ENCODE measurements around the gene ZSCAN26. TPM values are rescaled to one million over a fixed set of nuclear protein-coding genes. Genes with fewer than 3 reads are reported as not detected.

Gene ZSCAN26
- total and polyA plus RNA-seq, 2 of the 8 experiments (the other 6 are each of a cell fraction or from before 2014, with no cell fraction given): 7.0 to 8.5 TPM

DNA sequence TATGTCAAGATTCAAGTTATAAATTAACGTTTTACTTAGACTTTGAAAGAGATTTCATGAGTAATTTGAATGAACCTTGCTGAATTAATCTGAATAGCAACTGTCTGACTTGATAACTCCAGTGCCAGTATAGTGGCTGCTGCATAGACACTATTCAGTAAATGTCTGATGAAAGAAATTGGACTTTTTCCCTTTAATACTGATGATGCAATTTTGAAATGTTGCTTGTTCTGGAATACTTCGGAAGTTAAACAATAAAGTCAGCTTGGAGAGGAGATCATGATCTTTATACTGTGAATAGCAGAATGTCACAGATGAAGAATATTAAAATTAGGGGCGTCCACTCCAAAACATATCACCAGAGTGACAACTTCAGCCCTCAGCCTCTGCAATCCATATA lies 10.8 kb downstream of the ZSCAN26 start:
- no peak overlapping the region for H2BK15ac ChIP-seq (ENCODE audit: low read length)
- peaks cover 0 to under 1% (median 0%) of the 10 kb centered on the region in 4 experiments; a peak in 2 of 7 replicates for H3K4me1 ChIP-seq (replicated peaks in 1 of 4; ENCODE audit: control insufficient read depth in 3 of 4, insufficient read depth in 4 of 4, low read length in 3 of 4)
- H2AFZ ChIP-seq (ENCODE audit: low read length): no peak overlapping the region
- no peak overlapping the region for H3K23ac ChIP-seq (ENCODE audit: insufficient read length)
- peaks cover 2 to 26% (median 14%) of the 10 kb centered on the region in 4 experiments; a peak in 7 of 8 replicates for H3K36me3 ChIP-seq (ENCODE audit: control insufficient read depth in 2 of 4, insufficient read depth in 4 of 4, low read length in 3 of 4)
- CTCF ChIA-PET (ENCODE audit: partially characterized antibody): interaction anchor here (1.8 kb wide), 1 partner anchor 77 kb away, joined by 6 read pairs; no protein-coding TSS in a partner anchor
- no peak overlapping the region for H3K18ac ChIP-seq (ENCODE audit: extremely low read depth, low read length)
- no peaks in the 10 kb centered on the region for H4K20me1 ChIP-seq (replicated peaks in 1 of 2; ENCODE audit: control insufficient read depth in 1 of 2, insufficient read depth in 2 of 2, low read length in 2 of 2)
- H4K8ac ChIP-seq (ENCODE audit: extremely low read depth, insufficient read depth, low read length): no peak overlapping the region
- H3K79me1 ChIP-seq (ENCODE audit: low read depth, low read length): 0 out of 2 replicates have a peak, but pooled peaks cover under 1% of the 10 kb centered on the region
- no peak overlapping the region for H3K56ac ChIP-seq (replicated peaks; ENCODE audit: insufficient read length, low read depth, low read length)
- H2AK5ac ChIP-seq (ENCODE audit: low read depth, low read length): no peak overlapping the region
- H3K9ac ChIP-seq (replicated peaks in 1 of 4; ENCODE audit: extremely low read depth in 1 of 4, low read depth in 3 of 4, low read length in 3 of 4): no peak overlapping the region
- H3K23me2 ChIP-seq (ENCODE audit: low read depth, low read length): no peaks in the 10 kb centered on the region
- no peak overlapping the region for H2BK20ac ChIP-seq (ENCODE audit: low read length)
- no peak overlapping the region for H3K4me3 ChIP-seq (ENCODE audit: extremely low read depth in 1 of 4, insufficient read depth in 2 of 4, low read depth in 3 of 4, low read length in 4 of 4)
- H3K4me2 ChIP-seq (ENCODE audit: insufficient read depth in 1 of 2, low read depth in 2 of 2, low read length in 2 of 2): no peak overlapping the region
- 79% methylated on average over 3 of the region's 3 CpGs; no CpG with 5 or more reads in 1 of the 2 experiments for WGBS, 2 experiments (ENCODE audit: extremely low coverage in 1 of 2, insufficient coverage in 1 of 2, insufficient read length in 1 of 2, insufficient replicate concordance in 2 of 2, low coverage in 1 of 2, low lambda C conversion rate in 2 of 2, missing lambda C conversion rate in 1 of 2)
- H3K79me2 ChIP-seq (ENCODE audit: control insufficient read depth in 1 of 2, insufficient read depth in 2 of 2, low read length in 2 of 2): peaks cover 0 to 11% of the 10 kb centered on the region in 2 experiments; a peak in 2 of 4 replicates
- H4K91ac ChIP-seq (replicated peaks; ENCODE audit: insufficient read length, low read length): no peak overlapping the region
- no peak overlapping the region for H3K27ac ChIP-seq (ENCODE audit: low read depth, low read length)
- H4K5ac ChIP-seq (ENCODE audit: insufficient read length, low read depth, low read length): no peak overlapping the region
- H3K27me3 ChIP-seq (replicated peaks in 1 of 4; ENCODE audit: control insufficient read depth in 3 of 4, extremely low read depth in 1 of 4, insufficient read depth in 3 of 4, low read length in 3 of 4): no peaks in the 10 kb centered on the region
- FAIRE-seq: no peak
- H3K9me3 ChIP-seq (ENCODE audit: insufficient read depth in 2 of 2, low read depth in 1 of 2, low read length in 1 of 2): no peaks in the 10 kb centered on the region
- no peak overlapping the region for H2BK12ac ChIP-seq (ENCODE audit: low read depth, low read length)
- no peak overlapping the region for H3K4ac ChIP-seq (replicated peaks; ENCODE audit: insufficient read length, low read depth, low read length)
- DNase-seq (ENCODE audit: low read depth in 1 of 2, low spot score in 2 of 2): no peak
- POLR2A ChIA-PET (ENCODE audit: partially characterized antibody): no interaction called here
- no peak overlapping the region for H3K14ac ChIP-seq (ENCODE audit: insufficient read length)
- H2BK5ac ChIP-seq (ENCODE audit: low read depth, low read length): no peak overlapping the region
- H2BK120ac ChIP-seq (replicated peaks; ENCODE audit: low read depth, low read length): no peak overlapping the region
- TF ChIP-seq SIRT6 (IDR thresholded peaks at IDR 0.05; ENCODE audit: low read length) (no peak), EZH2 (IDR thresholded peaks at IDR 0.05; ENCODE audit: low read depth, low read length, severe bottlenecking) (no peak), ASH2L (IDR thresholded peaks at IDR 0.05; ENCODE audit: low read length) (no peak), TBP (IDR thresholded peaks at IDR 0.05; ENCODE audit: low read depth, low read length) (no peak), RBBP5 (IDR thresholded peaks at IDR 0.05; ENCODE audit: borderline replicate concordance, low read depth, low read length) (no peak), KDM4A (IDR thresholded peaks at IDR 0.05; ENCODE audit: low read depth, low read length, severe bottlenecking) (no peak), EGR1 (IDR thresholded peaks at IDR 0.05; ENCODE audit: borderline replicate concordance, low read depth, low read length) (no peak), NRF1 (IDR thresholded peaks at IDR 0.05; ENCODE audit: low read depth, low read length) (no peak), NANOG (IDR thresholded peaks at IDR 0.05; ENCODE audit: insufficient read depth, low read depth, low read length, poor library complexity, severe bottlenecking) (no peak), TAF1 (IDR thresholded peaks at IDR 0.05; ENCODE audit: low read depth, low read length) (no peak), BRCA1 (IDR thresholded peaks at IDR 0.05; ENCODE audit: low read depth, low read length) (no peak), BACH1 (IDR thresholded peaks at IDR 0.05; ENCODE audit: low read length) (no peak), TCF12 (IDR thresholded peaks at IDR 0.05; ENCODE audit: low read depth, low read length) (no peak)
- TF ChIP-seq, protein P1, sequence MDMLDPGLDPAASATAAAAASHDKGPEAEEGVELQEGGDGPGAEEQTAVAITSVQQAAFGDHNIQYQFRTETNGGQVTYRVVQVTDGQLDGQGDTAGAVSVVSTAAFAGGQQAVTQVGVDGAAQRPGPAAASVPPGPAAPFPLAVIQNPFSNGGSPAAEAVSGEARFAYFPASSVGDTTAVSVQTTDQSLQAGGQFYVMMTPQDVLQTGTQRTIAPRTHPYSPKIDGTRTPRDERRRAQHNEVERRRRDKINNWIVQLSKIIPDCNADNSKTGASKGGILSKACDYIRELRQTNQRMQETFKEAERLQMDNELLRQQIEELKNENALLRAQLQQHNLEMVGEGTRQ (IDR thresholded peaks at IDR 0.05; ENCODE audit: low read length): no peak
